GM12865 (cell line): Measurements from ENCODE around the gene MARK1.

ENCODE experiments used
- DNase-seq: peaks from one replicate; pipeline ENCODE4 v3.0.0; 2010; ENCODE audit warnings: low read depth
- H3K4me3 ChIP-seq: 2 replicates; pipeline ENCODE4 v1.5.1; 2011; ENCODE audit warnings: mild to moderate bottlenecking, low read depth, low read length, control low read depth
- TF ChIP-seq, protein P1 (sequence below): IDR thresholded peaks from 2 replicates; pipeline ENCODE4 v1.5.1; 2011; ENCODE audit warnings: low read length, control low read depth, low read depth, inconsistent platforms; ENCODE audit not compliant: insufficient read depth; ENCODE audit errors: missing control alignments

The MARK1 gene

GRCh38 chr1:220694866-220695382 is 167.0 kb downstream of the MARK1 start:
- H3K4me3 ChIP-seq = no peak overlapping the region
- DNase-seq = no peak
- TF ChIP-seq, protein P1, sequence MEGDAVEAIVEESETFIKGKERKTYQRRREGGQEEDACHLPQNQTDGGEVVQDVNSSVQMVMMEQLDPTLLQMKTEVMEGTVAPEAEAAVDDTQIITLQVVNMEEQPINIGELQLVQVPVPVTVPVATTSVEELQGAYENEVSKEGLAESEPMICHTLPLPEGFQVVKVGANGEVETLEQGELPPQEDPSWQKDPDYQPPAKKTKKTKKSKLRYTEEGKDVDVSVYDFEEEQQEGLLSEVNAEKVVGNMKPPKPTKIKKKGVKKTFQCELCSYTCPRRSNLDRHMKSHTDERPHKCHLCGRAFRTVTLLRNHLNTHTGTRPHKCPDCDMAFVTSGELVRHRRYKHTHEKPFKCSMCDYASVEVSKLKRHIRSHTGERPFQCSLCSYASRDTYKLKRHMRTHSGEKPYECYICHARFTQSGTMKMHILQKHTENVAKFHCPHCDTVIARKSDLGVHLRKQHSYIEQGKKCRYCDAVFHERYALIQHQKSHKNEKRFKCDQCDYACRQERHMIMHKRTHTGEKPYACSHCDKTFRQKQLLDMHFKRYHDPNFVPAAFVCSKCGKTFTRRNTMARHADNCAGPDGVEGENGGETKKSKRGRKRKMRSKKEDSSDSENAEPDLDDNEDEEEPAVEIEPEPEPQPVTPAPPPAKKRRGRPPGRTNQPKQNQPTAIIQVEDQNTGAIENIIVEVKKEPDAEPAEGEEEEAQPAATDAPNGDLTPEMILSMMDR = no peak

DNA sequence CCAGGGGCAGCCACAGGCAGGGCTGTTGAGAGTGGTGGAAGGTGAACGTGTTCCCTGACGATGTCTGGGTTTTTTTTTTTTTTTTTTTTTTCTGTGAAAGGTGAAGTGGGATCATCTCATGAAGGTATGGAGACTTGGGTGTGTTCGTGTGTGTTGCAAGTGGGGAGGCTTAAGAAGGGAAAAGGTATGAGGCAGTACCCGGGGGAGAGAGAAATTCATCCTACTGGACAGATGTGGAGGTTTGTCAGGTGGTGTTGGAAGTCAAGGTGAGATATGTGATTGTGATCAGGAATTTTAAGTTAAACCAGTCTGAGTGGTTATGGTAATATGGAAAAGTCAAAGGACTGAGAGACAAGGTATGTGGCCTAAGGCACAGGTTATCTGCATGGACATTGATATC is 167.5 kb downstream of the MARK1 start:
- TF ChIP-seq, protein P1 = no peak
- no peak overlapping the region for H3K4me3 ChIP-seq
- no peak for DNase-seq

- no peak overlapping the region for H3K4me3 ChIP-seq
- TF ChIP-seq, protein P1 = no peak
- DNase-seq = no peak
Observed at GRCh38 chr1:220696226-220696862, 168.4 kb downstream of the MARK1 start.

- H3K4me3 ChIP-seq = no peak overlapping the region
- DNase-seq = no peak
- TF ChIP-seq, protein P1 = no peak
Observed at GRCh38 chr1:220696863-220697231, 168.9 kb downstream of the MARK1 start.

DNA sequence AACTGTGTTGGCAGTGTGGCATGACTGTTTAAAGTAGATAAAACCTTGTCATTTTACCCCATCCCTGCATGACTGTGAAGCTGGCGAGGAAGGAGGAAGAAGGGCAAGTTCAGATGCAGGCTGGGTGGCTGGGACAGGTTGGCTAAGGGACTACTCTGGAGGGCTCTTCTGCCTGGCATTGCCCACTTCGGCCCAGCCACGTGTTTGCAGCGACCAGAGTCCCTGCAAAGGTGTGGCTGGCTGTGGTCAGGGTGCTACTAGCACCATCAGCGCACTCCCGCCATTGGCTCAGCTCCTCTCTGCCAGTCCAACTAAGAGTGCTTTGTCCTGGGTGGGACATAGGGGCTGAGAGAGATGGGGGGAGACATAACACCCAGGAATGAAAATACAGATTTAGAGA is 169.4 kb downstream of the MARK1 start:
- TF ChIP-seq, protein P1 = no peak

DNA sequence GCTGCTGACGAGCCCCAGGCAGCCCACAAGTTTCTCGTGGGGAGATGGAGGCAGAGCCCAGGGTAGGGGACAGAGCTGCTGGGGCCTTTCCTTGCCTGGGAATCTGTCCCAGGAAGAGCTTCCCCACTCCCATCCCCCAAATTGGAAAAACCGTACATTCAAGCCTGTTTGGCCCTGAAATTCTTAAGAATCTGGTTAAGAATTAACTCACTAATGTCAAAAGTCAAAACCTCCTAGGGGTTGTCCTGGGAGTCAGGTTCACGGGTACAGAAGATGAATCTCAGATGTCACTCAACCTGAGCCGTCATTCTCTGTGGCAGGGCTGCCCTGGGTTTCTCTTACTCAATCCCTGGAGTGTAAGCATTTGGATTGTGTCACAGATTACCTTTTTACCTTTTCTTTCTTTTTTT is 170.7 kb downstream of the MARK1 start:
- DNase-seq = no peak
- no peak overlapping the region for H3K4me3 ChIP-seq
- TF ChIP-seq, protein P1 = no peak

More for the DNA sequence above, 169.4 kb downstream of the MARK1 start:
- no peak for DNase-seq
- no peak overlapping the region for H3K4me3 ChIP-seq

DNA sequence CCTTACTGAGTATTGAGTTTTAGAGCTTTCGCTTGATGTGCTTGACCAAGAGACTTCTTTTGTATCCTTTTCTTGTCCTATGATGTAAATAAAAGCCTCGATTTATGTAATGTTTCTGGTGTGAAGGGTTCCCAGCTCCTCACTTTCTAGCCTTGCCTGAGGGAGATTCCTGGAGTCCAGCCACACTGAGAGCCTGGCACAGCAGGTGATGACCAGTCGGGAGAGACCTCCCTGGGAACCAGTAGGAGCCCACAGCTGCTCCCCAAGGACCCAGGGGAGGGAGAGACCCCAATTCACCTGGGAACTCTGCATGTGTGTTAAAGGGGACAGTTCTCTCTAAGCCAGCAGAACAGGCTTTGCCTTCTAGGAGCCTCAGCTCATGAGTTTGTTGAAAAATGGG is 171.1 kb downstream of the MARK1 start:
- H3K4me3 ChIP-seq = no peak overlapping the region
- TF ChIP-seq, protein P1 = no peak
- DNase-seq = no peak
